ENCODE data around the gene L2HGDH. TPM values are rescaled to one million over a fixed set of nuclear protein-coding genes. Genes with fewer than 3 reads are reported as not detected.

Gene L2HGDH
- polyA plus RNA-seq, 1 of the 3 experiments (the other 2 are of a cell fraction), result 8.4 TPM

- ChIA-PET CTCF (interaction anchor here (1.3 kb wide), 1 partner anchor 12 kb away, joined by 4 read pairs; the partner anchor contains the start of genes DMAC2L and L2HGDH), POLR2A (no interaction called here)
- no peaks in the 10 kb centered on the region for H3K9me2 ChIP-seq
- H3K4me1 ChIP-seq (ENCODE audit: control insufficient read depth in 1 of 2, insufficient read depth in 2 of 2, low read depth in 1 of 2, low read length in 1 of 2), result no peaks in the 10 kb centered on the region
- H3K79me2 ChIP-seq (ENCODE audit: insufficient read depth), result 0 out of 2 replicates have a peak, but pooled peaks cover 5% of the 10 kb centered on the region
- no peak for DNase-seq
- peaks cover 0 to 10% of the 10 kb centered on the region in 2 experiments for H3K36me3 ChIP-seq (replicated peaks in 1 of 2; ENCODE audit: control insufficient read depth in 1 of 2, insufficient read depth in 2 of 2, low read length in 1 of 2)
- H3K27ac ChIP-seq (ENCODE audit: low read depth in 2 of 2, low read length in 1 of 2), result no peak overlapping the region
- TF ChIP-seq TAF1 (IDR thresholded peaks at IDR 0.05; ENCODE audit: borderline replicate concordance, low read depth, low read length) (no peak), EZH2phosphoT487 (IDR thresholded peaks at IDR 0.05; ENCODE audit: borderline replicate concordance, low read depth) (no peak), SIN3A (IDR thresholded peaks at IDR 0.05; ENCODE audit: borderline replicate concordance, low read depth, low read length) (no peak), YY1 (IDR thresholded peaks at IDR 0.05; ENCODE audit: low read depth) (no peak), FOXJ3 (CRISPR knock-in tag; IDR thresholded peaks at IDR 0.05) (no peak), JUND (IDR thresholded peaks at IDR 0.05) (no peak), USF2 (IDR thresholded peaks at IDR 0.05; ENCODE audit: borderline replicate concordance, low read depth, low read length) (no peak), RAD21 (IDR thresholded peaks at IDR 0.05; ENCODE audit: low read length) (no peak), MAX (IDR thresholded peaks at IDR 0.05; ENCODE audit: low read depth) (no peak), GATA2 (CRISPR knock-in tag; IDR thresholded peaks at IDR 0.05) (no peak), CHD2 (IDR thresholded peaks at IDR 0.05; ENCODE audit: low read length, partially characterized antibody) (no peak)
- H3K9ac ChIP-seq, result no peak overlapping the region
- no peaks in the 10 kb centered on the region for H3F3A ChIP-seq (replicated peaks; ENCODE audit: insufficient read depth)
- no peak overlapping the region for H3K4me2 ChIP-seq
- H2AFZ ChIP-seq (ENCODE audit: low read depth), result no peak overlapping the region
- no peaks in the 10 kb centered on the region for H4K20me1 ChIP-seq (ENCODE audit: insufficient read depth)
- H3K4me3 ChIP-seq (ENCODE audit: low read depth in 2 of 2, low read length in 1 of 2), result no peak overlapping the region
- H3K27me3 ChIP-seq (ENCODE audit: insufficient read depth), result no peaks in the 10 kb centered on the region
- 98% methylated on average over 2 of the region's 2 CpGs for WGBS (ENCODE audit: low lambda C conversion rate)
- no peaks in the 10 kb centered on the region for H3K9me3 ChIP-seq
Observed at GRCh38 chr14:50299585-50299984, 12.4 kb downstream of the L2HGDH start.

- TF ChIP-seq GATA2 (CRISPR knock-in tag; IDR thresholded peaks at IDR 0.05) (peak; percentile 43), RXRA (IDR thresholded peaks at IDR 0.05; ENCODE audit: borderline replicate concordance, low read depth) (no peak)
- Histone ChIP-seq H3K9ac (no peak overlapping the region), H3K9me2 (no peaks in the 10 kb centered on the region), H3K27me3 (ENCODE audit: insufficient read depth) (no peaks in the 10 kb centered on the region), H3K4me1 (ENCODE audit: control insufficient read depth in 1 of 2, insufficient read depth in 2 of 2, low read depth in 1 of 2, low read length in 1 of 2) (no peaks in the 10 kb centered on the region), H4K20me1 (ENCODE audit: insufficient read depth) (no peaks in the 10 kb centered on the region), H3F3A (replicated peaks; ENCODE audit: insufficient read depth) (no peaks in the 10 kb centered on the region), H3K9me3 (no peaks in the 10 kb centered on the region), H3K79me2 (ENCODE audit: insufficient read depth) (no peaks in the 10 kb centered on the region), H3K36me3 (replicated peaks in 1 of 2; ENCODE audit: control insufficient read depth in 1 of 2, insufficient read depth in 2 of 2, low read length in 1 of 2) (peaks cover 0 to 19% of the 10 kb centered on the region in 2 experiments), H2AFZ (ENCODE audit: low read depth) (no peak overlapping the region), H3K27ac (ENCODE audit: low read depth in 2 of 2, low read length in 1 of 2) (no peak overlapping the region), H3K4me3 (ENCODE audit: low read depth in 2 of 2, low read length in 1 of 2) (no peak overlapping the region), H3K4me2 (no peak overlapping the region)
- CTCF ChIA-PET, result interaction anchor here (0.9 to 1.4 kb wide), 2 partner anchors 21 to 425 kb away, joined by 3 read pairs; partner anchors contain the start of gene L2HGDH
- WGBS (ENCODE audit: low lambda C conversion rate), result 72% methylated on average over 5 of the region's 5 CpGs
- DNase-seq, result no peak
- POLR2A ChIA-PET, result no interaction called here
Observed at GRCh38 chr14:50290306-50290705, 21.7 kb downstream of the L2HGDH start.
